HG02763 (cell line): ENCODE results near the gene MOK.
"Not testable (repeated sequence)": the region's sequence is repeated elsewhere in the genome, so short reads cannot be mapped to it uniquely, and the experiment has no call there.

Experiments used
- ATAC-seq: cut with Tn5 transposase; IDR thresholded peaks from one replicate; pipeline ENCODE4 v1.9.1; 2021; ENCODE audit warnings: mild to moderate bottlenecking, moderate library complexity; ENCODE audit not compliant: unreplicated experiment

The MOK gene

GRCh38 chr14:102249981-102250380 lies 55.0 kb downstream of the MOK start:
- ATAC-seq = no peak

DNA sequence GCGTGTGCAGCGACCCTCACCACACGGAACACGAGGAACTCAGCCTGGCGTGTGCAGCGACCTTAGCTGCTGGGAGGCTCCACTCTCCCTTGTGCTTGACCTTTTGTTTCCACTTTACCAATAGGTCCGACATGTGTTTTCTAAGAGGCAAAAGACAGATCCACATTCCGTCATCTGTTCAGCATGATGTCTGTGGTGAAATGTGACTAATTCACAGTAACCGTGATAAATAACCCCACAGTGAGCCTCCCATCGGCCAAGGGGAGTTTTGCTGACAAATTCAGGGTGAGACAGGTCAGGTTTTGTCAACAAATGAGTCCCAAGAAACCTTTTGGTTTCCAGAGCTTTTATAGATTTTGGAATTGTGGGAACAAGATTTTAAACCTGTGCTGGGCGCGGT lies 55.9 kb downstream of the MOK start:
- ATAC-seq = no peak

DNA sequence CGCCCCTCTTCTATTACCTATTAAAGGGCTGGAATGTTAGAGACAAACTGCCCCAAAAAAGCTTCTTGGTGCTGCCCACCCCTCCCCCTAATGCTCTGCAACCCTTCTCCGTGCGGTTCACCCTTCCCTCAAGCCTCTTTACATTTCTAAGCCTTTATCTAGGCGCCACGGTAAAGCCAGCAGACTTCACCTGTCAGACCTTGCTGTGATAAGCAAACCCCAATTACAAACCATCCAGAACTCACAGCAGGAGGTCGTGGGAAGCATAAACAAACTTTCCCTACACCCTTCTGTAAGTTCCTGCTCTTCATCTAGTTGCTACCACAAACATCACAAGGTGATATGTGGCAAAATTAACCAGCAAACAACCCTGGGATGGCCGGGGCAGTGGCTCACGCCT lies 56.8 kb downstream of the MOK start:
- no peak for ATAC-seq

GRCh38 chr14:102246071-102246470 lies 58.9 kb downstream of the MOK start:
- no peak for ATAC-seq

DNA sequence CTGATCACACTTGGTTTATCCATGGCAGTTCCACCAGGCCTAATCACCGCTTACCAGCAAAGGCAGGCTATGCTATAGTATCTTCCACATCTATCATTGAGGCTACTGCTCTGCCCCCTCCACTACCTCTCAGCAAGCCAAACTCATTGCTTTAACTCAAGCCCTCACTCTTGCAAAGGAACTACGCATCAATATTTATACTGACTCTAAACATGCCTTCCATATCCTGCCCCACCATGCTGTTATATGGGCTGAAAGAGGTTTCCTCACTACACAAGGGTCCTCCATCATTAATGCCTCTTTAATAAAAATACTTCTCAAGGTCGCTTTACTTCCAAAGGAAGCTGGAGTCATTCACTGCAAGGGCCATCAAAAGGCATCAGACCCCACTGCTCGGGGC lies 61.2 kb downstream of the MOK start:
- ATAC-seq = not testable (repeated sequence)

DNA sequence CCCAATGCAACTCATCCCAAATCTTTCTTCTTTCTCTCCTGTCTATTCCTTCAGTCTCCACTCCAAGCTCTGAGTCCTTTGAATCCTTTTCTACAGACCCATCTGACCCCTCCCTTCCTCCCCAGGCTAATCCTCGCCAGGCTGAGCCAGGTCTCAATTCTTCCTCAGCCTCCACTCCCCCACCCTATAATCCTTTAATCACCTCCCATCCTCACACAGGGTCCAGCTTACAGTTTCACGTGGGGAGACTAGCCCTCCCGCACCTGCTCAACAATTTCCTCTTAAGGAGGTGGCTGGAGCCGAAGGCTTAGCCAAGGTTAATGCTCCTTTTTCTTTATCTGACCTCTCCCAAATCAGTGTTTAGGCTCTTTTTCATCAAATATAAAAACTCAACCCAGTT lies 63.8 kb downstream of the MOK start:
- ATAC-seq = no peak

GRCh38 chr14:102240481-102240880 lies 64.5 kb downstream of the MOK start:
- ATAC-seq = not testable (repeated sequence)

- no peak for ATAC-seq
These were observed 65.7 kb downstream of the MOK start for GRCh38 chr14:102239231-102239630.

DNA sequence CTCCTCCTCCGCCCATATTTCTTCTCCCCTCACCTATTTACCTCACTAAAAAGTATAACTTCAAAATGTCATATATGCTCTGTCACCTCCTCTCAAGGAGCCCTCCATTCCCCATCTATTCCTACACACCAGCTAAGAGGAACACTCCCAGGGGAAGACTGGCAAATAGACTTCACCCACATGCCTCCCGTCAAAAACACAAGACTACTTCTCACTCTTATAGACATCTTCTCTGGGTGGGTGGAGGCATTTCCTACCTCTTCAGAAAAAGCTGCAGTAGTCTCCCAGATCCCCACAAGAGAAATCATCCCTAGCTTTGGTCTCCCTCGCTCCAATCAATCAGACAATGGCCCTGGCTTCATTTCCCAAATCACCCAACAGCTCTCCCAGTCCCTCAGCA lies 66.2 kb downstream of the MOK start:
- no peak for ATAC-seq

GRCh38 chr14:102238131-102238530 lies 66.8 kb downstream of the MOK start:
- ATAC-seq = no peak

- ATAC-seq = no peak
These were observed 68.9 kb downstream of the MOK start for GRCh38 chr14:102236026-102236425.

DNA sequence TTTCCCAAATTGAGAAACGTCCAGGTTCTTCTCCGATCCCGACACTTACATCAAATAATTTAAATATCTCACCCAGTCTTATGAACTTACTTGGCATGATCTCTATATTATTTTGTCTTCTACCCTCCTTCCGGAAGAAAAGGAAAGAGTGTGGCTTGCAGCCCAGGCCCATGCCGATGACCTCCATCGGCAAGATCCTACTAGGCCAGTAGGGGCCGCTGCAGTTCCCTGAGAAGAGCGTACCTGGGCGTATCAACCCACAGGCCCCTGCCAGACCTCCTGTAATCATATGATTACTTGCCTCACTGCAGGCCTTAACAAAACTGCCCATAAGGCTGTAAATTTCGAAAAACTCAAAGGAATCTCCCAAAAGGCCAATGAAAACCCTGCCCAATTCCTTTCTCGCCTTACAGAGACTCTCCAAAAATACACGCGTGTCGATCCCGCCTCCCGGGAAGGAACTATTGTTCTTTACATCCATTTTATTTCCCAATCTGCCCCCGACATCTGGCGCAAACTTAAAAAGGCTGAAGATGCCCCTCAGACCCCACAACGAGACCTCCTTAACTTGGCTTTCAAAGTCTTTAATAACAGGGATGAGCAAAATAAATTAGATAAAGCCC lies 69.6 kb downstream of the MOK start:
- peak; percentile 61 for ATAC-seq

DNA sequence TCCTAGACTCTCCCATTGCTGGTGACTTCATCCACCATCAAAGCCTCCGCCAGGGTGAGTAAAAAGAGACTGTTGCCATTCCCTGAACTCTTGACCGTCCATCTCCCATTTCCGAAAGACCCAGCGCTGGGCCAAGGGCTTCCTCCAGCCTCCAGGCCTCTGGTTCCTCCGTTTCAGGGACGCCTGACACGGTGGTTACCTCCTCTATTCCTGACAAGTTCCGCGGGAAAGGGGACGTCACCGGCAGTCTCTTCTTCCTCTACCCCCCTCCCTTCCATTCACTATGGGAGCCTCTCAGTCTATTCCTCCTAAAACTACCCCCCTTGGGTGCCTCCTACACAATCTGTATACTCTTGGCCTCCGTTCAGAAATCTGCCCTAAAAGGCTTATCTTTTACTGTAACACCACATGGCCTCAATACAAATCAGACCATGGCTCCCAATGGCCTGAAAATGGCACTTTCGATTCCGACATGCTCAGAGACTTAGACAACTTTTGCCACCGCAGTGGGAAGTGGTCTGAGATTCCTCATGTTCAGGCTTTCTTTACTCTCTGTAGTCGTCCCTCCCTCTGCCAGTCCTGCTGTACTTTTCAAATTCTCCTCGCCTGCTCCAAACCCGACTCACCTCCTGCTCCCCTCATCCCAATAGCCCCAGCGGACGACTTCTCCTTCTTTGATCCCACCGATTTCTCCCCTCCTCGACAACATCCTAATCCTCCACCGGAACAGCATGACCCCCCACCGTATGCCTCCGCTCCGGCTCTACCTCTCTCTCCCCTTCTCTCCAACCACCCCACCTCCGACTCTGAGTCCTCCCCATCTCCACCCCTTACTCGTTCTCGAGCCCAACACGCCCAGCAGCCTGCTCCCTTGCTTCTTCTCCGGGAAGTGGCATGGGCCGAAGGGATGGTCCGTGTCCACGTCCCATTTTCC lies 70.4 kb downstream of the MOK start:
- ATAC-seq = no peak

- ATAC-seq = no peak
These were observed 71.9 kb downstream of the MOK start for GRCh38 chr14:102233081-102233480.

GRCh38 chr14:102232348-102232625 lies 72.7 kb downstream of the MOK start:
- ATAC-seq = no peak

- no peak for ATAC-seq
These were observed 73.3 kb downstream of the MOK start for GRCh38 chr14:102231476-102232347.

- ATAC-seq = no peak
These were observed 74.3 kb downstream of the MOK start for GRCh38 chr14:102230481-102231210.

- no peak for ATAC-seq
These were observed 75.2 kb downstream of the MOK start for GRCh38 chr14:102229739-102230092.

GRCh38 chr14:102229071-102229738 lies 75.8 kb downstream of the MOK start:
- ATAC-seq = no peak

DNA sequence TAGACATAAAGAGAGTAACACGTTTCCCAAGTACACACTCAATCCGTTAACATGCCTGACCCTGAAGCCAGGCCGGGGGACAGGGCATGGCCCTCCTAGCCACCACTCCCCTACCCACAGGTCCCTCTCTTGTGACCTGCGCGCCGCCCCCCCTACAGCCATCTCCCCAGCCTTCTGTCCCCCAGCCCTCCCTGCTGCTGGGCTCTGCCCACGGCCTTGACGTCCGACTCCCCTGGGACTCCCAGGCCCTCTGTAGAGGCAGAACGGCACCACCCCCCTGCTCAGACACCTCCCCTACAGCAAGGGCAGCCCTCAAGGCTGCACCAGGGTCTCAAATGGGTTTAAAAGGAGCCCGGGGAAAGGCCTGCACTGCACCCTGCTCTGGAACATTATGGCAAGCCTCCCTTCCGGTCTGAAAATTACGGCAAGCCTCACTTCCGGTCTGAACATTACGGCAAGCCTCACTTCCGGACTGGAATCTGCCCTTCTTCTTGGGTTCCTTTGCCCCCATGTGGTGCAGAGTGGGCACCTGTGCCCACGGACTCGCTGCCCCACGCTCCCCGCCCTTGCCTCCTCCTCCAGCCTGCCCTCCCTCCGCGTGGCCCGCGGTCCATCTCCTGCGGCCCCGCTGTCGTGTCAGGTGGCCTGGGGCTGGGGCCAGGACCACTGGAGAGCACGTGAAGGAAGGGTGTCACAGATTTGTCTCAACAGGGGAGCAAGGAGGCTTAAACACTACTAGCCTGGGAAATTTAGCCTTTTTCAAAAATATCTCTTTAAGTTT lies 77.6 kb downstream of the MOK start:
- ATAC-seq = no peak
